NCI-H187 treated with DMSO at 0.1 percent for 48 hours (cell line): ENCODE data around the gene TUBGCP6.

ENCODE experiments used
- DNase-seq: peaks from one replicate; lab custom pipeline; 2025; lab: John Stamatoyannopoulos, UW

Gene TUBGCP6

GRCh38 chr22:50226063-50226874 is 18.6 kb downstream of the TUBGCP6 start:
- no peak for DNase-seq

GRCh38 chr22:50225200-50225969 is 19.4 kb downstream of the TUBGCP6 start:
- DNase-seq, result no peak

GRCh38 chr22:50224071-50224470 is 20.8 kb downstream of the TUBGCP6 start:
- DNase-seq, result no peak

DNA sequence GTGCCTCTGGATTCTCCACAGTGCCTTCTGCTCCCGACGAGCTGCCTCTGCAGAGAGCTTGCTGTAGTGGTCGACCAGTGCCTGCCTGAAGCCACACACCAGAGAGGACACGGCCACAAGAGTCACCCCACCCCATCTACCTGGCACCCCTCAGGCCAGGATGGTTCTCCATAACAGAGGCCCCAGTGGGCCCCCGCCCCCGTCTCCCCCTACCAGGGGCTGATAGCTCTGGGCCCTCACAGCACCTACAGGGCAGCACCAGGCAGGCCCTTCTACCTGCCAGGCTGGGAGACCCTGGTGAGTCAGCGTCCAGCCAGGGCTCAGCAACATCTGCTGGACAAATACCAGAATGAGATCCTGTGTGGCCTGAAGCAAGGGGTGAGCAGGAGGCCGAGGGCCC is 22.3 kb downstream of the TUBGCP6 start:
- no peak for DNase-seq

DNA sequence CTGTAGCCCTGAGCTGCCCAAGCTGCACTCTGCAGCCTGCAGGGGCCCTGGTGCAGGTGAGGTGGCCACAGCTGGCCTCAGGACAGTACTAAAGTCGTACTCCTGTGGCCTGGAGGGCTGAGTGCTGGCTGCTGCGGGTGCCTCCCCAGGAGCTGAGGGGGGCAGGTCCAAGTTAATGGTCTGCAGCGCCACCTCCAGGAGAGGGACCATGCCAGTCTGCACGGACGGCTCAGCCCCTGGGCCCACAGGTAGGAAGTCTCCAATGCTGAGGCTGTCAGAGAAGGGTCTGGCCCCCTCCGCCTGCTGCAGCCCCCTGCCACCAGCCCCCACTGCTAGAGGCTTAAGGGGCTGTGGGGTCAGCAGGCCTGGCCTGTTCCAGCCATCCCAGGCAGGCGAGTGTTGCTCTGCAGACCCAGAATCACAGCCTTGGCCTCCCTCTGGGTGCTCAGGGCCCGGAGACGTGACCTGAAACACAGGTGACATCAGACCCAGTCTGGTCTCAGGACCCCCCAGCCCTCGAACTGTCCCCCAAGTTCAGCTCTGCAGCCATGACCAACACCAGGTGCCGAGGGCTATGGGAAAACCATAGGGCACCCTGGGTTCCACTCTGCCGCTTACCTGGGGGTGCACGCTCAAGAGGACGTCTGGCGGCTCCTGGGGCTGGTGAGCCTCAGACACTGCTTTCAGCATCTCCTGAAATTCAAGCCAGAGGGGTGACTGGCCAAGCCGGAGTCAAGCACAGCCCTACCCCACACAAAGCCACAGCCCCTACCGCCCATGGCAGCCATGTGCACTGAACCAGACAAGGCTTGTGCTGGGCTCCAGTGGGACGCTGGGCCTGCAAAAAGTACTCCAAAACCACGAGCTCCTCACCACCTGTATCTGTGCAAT is 23.2 kb downstream of the TUBGCP6 start:
- DNase-seq, result no peak

DNA sequence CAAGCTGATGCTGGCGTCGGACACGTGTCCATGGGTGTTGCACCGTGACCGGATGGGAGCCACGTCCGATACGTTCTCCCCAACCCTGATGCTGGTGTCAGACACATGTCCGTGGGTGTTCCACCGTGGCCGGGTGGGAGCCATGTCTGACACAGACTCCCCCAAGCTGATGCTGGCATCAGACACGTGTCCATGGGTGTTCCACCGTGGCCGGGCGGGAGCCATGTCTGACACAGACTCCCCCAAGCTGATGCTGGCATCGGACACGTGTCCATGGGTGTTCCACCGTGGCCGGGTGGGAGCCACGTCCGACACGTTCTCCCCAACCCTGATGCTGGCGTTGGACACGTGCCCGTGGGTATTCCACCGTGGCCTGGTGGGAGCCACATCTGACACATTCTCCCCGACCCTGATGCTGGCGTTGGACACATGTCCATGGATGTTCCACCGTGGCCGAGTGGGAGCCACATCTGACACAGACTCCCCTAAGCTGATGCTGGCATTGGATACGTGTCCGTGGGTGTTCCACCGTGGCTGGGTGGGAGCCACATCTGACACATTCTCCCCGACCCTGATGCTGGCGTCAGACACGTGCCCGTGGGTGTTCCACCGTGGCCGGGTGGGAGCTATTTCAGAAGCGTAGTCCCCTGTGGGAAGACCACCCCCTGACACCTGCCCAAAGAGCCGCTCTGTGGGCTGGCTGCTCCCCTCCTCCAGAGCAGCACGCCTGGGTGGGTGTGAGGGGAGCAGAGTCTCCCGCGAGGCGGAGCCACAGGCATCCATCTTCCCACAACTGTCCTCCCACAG is 24.0 kb downstream of the TUBGCP6 start:
- no peak for DNase-seq

DNA sequence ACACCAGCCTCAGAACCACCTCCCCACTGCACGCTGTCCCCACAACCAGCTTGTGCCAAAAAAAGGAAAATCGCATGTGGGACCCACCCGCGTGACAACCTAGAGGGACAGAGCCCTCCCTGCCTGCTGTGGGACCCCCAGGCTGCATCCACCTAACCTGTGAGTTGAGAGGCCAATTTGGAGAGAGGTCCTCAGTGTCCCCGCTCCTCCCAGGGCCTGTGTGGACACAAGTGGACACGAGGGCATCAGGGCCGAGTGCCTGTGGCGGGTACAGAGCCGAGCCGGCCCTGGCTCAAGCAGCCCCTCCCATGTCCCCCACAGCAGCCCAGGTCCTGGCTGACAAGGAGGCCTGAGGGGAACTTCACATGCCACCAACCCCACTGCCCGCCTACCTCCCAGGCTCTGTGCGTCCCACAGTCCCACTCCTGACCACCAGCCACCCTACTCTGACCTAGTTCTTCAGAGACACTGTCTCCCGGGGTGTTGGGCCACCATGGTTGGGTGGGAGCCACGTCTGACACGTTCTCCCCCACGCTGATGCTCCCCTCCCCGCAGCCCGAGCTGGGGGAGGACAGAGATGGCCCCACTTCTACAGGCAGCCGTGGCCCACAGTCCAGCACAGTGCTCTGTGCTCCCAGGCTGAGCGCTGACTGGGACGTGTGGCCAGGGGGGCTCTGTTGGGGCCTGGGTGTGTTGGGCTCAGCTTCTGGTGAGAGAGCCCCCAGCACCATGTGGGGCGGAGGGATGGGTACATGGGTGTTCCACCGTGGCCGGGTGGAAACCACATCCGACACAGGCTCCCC is 24.8 kb downstream of the TUBGCP6 start:
- DNase-seq, result no peak

GRCh38 chr22:50218996-50219727 is 25.7 kb downstream of the TUBGCP6 start:
- no peak for DNase-seq

- DNase-seq, result no peak
These were observed 26.4 kb downstream of the TUBGCP6 start for GRCh38 chr22:50218153-50218995.

- no peak for DNase-seq
These were observed 27.2 kb downstream of the TUBGCP6 start for GRCh38 chr22:50217543-50218152.

DNA sequence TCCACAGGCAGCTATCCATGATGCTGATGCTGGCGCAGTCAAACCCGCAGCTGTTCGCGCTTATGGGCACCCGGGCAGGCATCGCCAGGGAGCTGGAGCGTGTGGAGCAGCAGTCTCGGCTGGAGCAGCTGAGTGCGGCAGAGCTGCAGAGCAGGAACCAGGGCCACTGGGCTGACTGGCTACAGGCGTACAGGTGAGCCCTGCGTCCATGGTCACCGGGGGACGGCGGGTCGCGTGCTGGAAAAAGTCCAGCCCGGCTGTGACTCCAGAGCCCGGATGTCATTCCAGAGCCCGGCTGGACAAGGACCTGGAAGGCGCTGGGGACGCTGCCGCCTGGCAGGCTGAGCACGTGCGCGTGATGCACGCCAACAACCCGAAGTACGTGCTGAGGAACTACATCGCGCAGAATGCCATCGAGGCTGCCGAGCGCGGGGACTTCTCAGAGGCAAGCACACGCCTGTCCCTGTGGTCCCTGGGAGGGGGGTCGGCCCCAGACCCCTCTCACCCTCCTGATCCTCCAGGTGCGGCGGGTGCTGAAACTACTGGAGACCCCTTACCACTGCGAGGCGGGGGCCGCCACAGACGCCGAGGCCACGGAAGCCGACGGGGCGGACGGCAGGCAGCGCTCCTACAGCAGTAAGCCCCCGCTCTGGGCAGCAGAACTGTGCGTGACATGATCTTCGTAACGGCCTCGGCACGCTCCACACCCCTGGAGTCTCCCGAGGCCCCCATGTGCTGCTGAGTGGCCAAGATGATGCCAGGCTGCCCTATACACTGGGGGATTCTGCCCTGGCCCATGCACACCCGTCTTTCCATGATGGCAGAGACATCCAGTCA is 27.9 kb downstream of the TUBGCP6 start:
- no peak for DNase-seq

- DNase-seq, result no peak
These were observed 28.7 kb downstream of the TUBGCP6 start for GRCh38 chr22:50216055-50216683.

DNA sequence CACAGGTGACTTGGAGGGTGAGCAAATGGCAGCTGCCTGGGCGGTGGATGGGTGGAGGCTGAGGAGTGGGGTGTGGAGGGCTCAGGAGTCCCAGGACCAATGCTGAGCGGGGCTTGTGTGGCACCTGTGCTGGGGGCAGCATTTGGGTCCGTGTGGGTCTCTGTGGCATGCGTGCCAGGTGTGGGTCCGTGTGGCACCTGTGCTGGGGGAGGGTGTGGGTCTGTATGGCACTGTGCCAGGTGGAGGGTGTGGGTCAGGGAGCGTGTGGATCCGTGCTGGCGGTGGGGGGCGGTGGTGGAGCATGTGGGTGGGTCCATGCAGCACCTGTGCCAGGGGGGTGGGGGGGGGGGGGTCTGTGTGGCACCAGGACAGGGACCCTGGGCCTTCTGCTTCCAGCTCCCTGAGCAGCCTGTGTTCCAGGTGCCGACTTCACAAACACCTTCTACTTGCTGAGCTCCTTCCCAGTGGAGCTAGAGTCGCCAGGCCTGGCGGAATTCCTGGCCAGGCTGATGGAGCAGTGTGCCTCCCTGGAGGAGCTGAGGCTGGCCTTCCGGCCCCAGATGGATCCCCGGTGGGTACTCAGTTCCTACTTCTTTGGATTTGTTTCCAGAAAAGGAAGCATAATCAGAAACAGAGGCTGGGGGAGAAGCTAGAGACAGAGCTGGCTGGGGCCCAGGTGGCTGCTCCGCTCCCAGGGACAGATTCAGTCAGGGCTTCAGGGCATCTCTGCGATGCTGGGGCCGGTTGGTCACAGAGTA is 29.3 kb downstream of the TUBGCP6 start:
- no peak for DNase-seq

DNA sequence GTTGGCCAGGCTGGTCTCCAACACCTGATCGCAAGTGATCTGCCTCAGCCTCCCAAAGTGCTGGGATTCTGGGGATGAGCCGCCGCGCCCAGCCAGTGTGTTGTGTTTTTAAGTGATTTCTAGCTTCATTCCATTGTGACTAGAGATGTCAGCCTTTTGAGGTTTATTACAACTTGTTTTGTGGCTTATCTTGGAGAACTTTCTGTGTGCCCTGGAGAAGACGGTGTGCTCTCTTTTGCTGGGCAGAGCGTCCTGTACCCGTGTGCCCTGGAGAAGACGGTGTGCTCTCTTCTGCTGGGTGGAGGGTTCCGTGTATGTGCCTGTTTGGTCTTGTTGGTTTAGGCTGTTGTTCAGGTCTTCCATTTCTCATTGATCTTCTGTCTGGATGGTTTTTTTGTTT is 31.6 kb downstream of the TUBGCP6 start:
- no peak for DNase-seq

DNA sequence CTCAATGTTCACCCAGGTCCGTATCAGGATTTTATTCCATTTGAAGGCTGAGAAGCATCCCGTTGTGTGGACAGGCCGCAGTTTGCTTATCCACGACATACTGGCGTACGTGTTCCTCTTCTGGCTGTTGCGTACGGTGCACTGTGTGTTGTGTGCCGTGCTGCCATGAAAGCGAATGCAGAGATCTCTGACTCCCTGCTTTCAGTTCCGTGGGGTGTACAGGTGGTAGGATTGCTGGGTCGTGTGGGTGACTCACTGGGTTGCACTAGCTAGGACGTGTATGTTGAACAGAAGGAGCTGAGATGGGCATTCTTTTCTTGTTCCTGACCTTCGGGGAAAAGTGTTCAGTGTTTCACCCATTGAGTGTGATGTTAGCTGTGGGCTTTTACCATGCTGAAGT is 33.7 kb downstream of the TUBGCP6 start:
- no peak for DNase-seq

GRCh38 chr22:50210378-50211139 is 34.3 kb downstream of the TUBGCP6 start:
- no peak for DNase-seq
